Suppressor macrophage treated with lipopolysaccharide for 1 hour (primary cell): ENCODE results near the gene SLC17A7.

Source experiments
- DNase-seq, 3 donors: peaks; one replicate each; pipeline ENCODE4 v3.0.0-alpha.2; 2020 to 2022

SLC17A7 gene

GRCh38 chr19:49443366-49444099 is 2.2 kb upstream of the SLC17A7 start:
- DNase-seq: peak; percentile 96 to 97 (median 97)

- peak; percentile 83 to 96 (median 90) for DNase-seq
Measured at GRCh38 chr19:49442771-49443365, 1.5 kb upstream of the SLC17A7 start.

GRCh38 chr19:49442354-49442753 is 1.0 kb upstream of the SLC17A7 start:
- DNase-seq: peak; percentile 18 to 48 (median 35)

GRCh38 chr19:49441960-49442350 is 628 bp upstream of the SLC17A7 start:
- no peak for DNase-seq

GRCh38 chr19:49440439-49441209 is 703 bp downstream of the SLC17A7 start:
- no peak for DNase-seq

GRCh38 chr19:49439836-49440235 is 1.5 kb downstream of the SLC17A7 start:
- no peak for DNase-seq

- no peak for DNase-seq
Measured at GRCh38 chr19:49438261-49438660, 3.1 kb downstream of the SLC17A7 start.

GRCh38 chr19:49437231-49437630 is 4.1 kb downstream of the SLC17A7 start:
- no peak for DNase-seq

GRCh38 chr19:49436381-49437017 is 4.8 kb downstream of the SLC17A7 start:
- DNase-seq: peak; percentile 48 to 63 (median 52)

GRCh38 chr19:49435670-49436069 is 5.7 kb downstream of the SLC17A7 start:
- DNase-seq: no peak

GRCh38 chr19:49434907-49435583 is 6.3 kb downstream of the SLC17A7 start:
- DNase-seq: no peak

- no peak for DNase-seq
Measured at GRCh38 chr19:49433240-49433901, 8.0 kb downstream of the SLC17A7 start.

- DNase-seq: no peak
Measured at GRCh38 chr19:49432141-49433073, 8.9 kb downstream of the SLC17A7 start.

- peak in 1 of 3 donors; percentile 47 for DNase-seq
Measured at GRCh38 chr19:49431330-49431749, 10.0 kb downstream of the SLC17A7 start.

- DNase-seq: peak in 2 of 3 donors; percentile 51 to 52
Measured at GRCh38 chr19:49430678-49431329, 10.5 kb downstream of the SLC17A7 start.

- no peak for DNase-seq
Measured at GRCh38 chr19:49430172-49430677, 11.1 kb downstream of the SLC17A7 start.

- DNase-seq: no peak
Measured at GRCh38 chr19:49428547-49429451, 12.5 kb downstream of the SLC17A7 start.

GRCh38 chr19:49427855-49428546 is 13.3 kb downstream of the SLC17A7 start:
- no peak for DNase-seq
